Measurements from ENCODE around the gene KAZN.
A peak's percentile ranks its signal among the peaks of the same experiment; 100 is the strongest.

The KAZN gene

GRCh38 chr1:14740016-14740415, 141.5 kb downstream of the KAZN start:
- no peak overlapping the region for H3K4me3 ChIP-seq (ENCODE audit: low read depth, low read length)
- H3K9ac ChIP-seq (ENCODE audit: low read length), result peak overlapping the region; percentile 5
- H3K4me1 ChIP-seq (ENCODE audit: control insufficient read depth, insufficient read depth, low read length), result peaks cover 63% of the 10 kb centered on the region
- no peak overlapping the region; the same call in 1 of the 2 replicates for H3K27ac ChIP-seq (ENCODE audit: low read depth, low read length)
- H3K9me3 ChIP-seq (ENCODE audit: control insufficient read depth, insufficient read depth, low read depth, low read length), result no peaks in the 10 kb centered on the region
- no peaks in the 10 kb centered on the region for H3K36me3 ChIP-seq (ENCODE audit: control insufficient read depth, insufficient read depth, low read length)
- H3K27me3 ChIP-seq (ENCODE audit: control insufficient read depth, insufficient read depth, low read length), result no peaks in the 10 kb centered on the region

GRCh38 chr1:14741082-14741481, 142.6 kb downstream of the KAZN start:
- Histone ChIP-seq H3K27ac (ENCODE audit: low read depth, low read length) (peak overlapping the region; percentile 90; the same call in 1 of the 2 replicates), H3K36me3 (ENCODE audit: control insufficient read depth, insufficient read depth, low read length) (no peaks in the 10 kb centered on the region), H3K4me3 (ENCODE audit: low read depth, low read length) (no peak overlapping the region), H3K4me1 (ENCODE audit: control insufficient read depth, insufficient read depth, low read length) (peaks cover 58% of the 10 kb centered on the region), H3K9me3 (ENCODE audit: control insufficient read depth, insufficient read depth, low read depth, low read length) (no peaks in the 10 kb centered on the region), H3K9ac (ENCODE audit: low read length) (peak overlapping the region; percentile 44), H3K27me3 (ENCODE audit: control insufficient read depth, insufficient read depth, low read length) (no peaks in the 10 kb centered on the region)

- no peaks in the 10 kb centered on the region for H3K36me3 ChIP-seq (ENCODE audit: control insufficient read depth, insufficient read depth, low read length)
- no peaks in the 10 kb centered on the region for H3K27me3 ChIP-seq (ENCODE audit: control insufficient read depth, insufficient read depth, low read length)
- H3K9me3 ChIP-seq (ENCODE audit: control insufficient read depth, insufficient read depth, low read depth, low read length), result no peaks in the 10 kb centered on the region
- peak overlapping the region; percentile 90 for H3K27ac ChIP-seq (ENCODE audit: low read depth, low read length)
- H3K4me1 ChIP-seq (ENCODE audit: control insufficient read depth, insufficient read depth, low read length), result peaks cover 58% of the 10 kb centered on the region
- H3K9ac ChIP-seq (ENCODE audit: low read length), result peak overlapping the region; percentile 44
- H3K4me3 ChIP-seq (ENCODE audit: low read depth, low read length), result no peak overlapping the region
Measured at GRCh38 chr1:14741532-14741931, 143.0 kb downstream of the KAZN start.

- peak overlapping the region; percentile 90 for H3K27ac ChIP-seq (ENCODE audit: low read depth, low read length)
- no peak overlapping the region for H3K4me3 ChIP-seq (ENCODE audit: low read depth, low read length)
- H3K9ac ChIP-seq (ENCODE audit: low read length), result peak overlapping the region; percentile 76
- no peaks in the 10 kb centered on the region for H3K27me3 ChIP-seq (ENCODE audit: control insufficient read depth, insufficient read depth, low read length)
- H3K36me3 ChIP-seq (ENCODE audit: control insufficient read depth, insufficient read depth, low read length), result no peaks in the 10 kb centered on the region
- no peaks in the 10 kb centered on the region for H3K9me3 ChIP-seq (ENCODE audit: control insufficient read depth, insufficient read depth, low read depth, low read length)
- peaks cover 55% of the 10 kb centered on the region for H3K4me1 ChIP-seq (ENCODE audit: control insufficient read depth, insufficient read depth, low read length)
Measured at GRCh38 chr1:14742181-14742980, 143.9 kb downstream of the KAZN start.

GRCh38 chr1:14743368-14743767, 144.9 kb downstream of the KAZN start:
- Histone ChIP-seq H3K4me3 (ENCODE audit: low read depth, low read length) (no peak overlapping the region), H3K27ac (ENCODE audit: low read depth, low read length) (peak overlapping the region; percentile 34; the same call in 1 of the 2 replicates), H3K9me3 (ENCODE audit: control insufficient read depth, insufficient read depth, low read depth, low read length) (no peaks in the 10 kb centered on the region), H3K27me3 (ENCODE audit: control insufficient read depth, insufficient read depth, low read length) (no peaks in the 10 kb centered on the region), H3K36me3 (ENCODE audit: control insufficient read depth, insufficient read depth, low read length) (no peaks in the 10 kb centered on the region), H3K9ac (ENCODE audit: low read length) (peak overlapping the region; percentile 8), H3K4me1 (ENCODE audit: control insufficient read depth, insufficient read depth, low read length) (peaks cover 51% of the 10 kb centered on the region)

GRCh38 chr1:14745001-14745720, 146.7 kb downstream of the KAZN start:
- H3K36me3 ChIP-seq (ENCODE audit: control insufficient read depth, insufficient read depth, low read length), result no peaks in the 10 kb centered on the region
- H3K9ac ChIP-seq (ENCODE audit: low read length), result no peak overlapping the region
- H3K27ac ChIP-seq (ENCODE audit: low read depth, low read length), result no peak overlapping the region
- peaks cover 36% of the 10 kb centered on the region for H3K4me1 ChIP-seq (ENCODE audit: control insufficient read depth, insufficient read depth, low read length)
- H3K9me3 ChIP-seq (ENCODE audit: control insufficient read depth, insufficient read depth, low read depth, low read length), result no peaks in the 10 kb centered on the region
- no peaks in the 10 kb centered on the region for H3K27me3 ChIP-seq (ENCODE audit: control insufficient read depth, insufficient read depth, low read length)
- H3K4me3 ChIP-seq (ENCODE audit: low read depth, low read length), result no peak overlapping the region

GRCh38 chr1:14745789-14746188, 147.3 kb downstream of the KAZN start:
- Histone ChIP-seq H3K9me3 (ENCODE audit: control insufficient read depth, insufficient read depth, low read depth, low read length) (no peaks in the 10 kb centered on the region), H3K27me3 (ENCODE audit: control insufficient read depth, insufficient read depth, low read length) (no peaks in the 10 kb centered on the region), H3K27ac (ENCODE audit: low read depth, low read length) (no peak overlapping the region), H3K4me3 (ENCODE audit: low read depth, low read length) (no peak overlapping the region), H3K36me3 (ENCODE audit: control insufficient read depth, insufficient read depth, low read length) (no peaks in the 10 kb centered on the region), H3K9ac (ENCODE audit: low read length) (no peak overlapping the region), H3K4me1 (ENCODE audit: control insufficient read depth, insufficient read depth, low read length) (peaks cover 30% of the 10 kb centered on the region)

GRCh38 chr1:14746393-14746792, 147.9 kb downstream of the KAZN start:
- Histone ChIP-seq H3K27me3 (ENCODE audit: control insufficient read depth, insufficient read depth, low read length) (no peaks in the 10 kb centered on the region), H3K4me3 (ENCODE audit: low read depth, low read length) (no peak overlapping the region), H3K36me3 (ENCODE audit: control insufficient read depth, insufficient read depth, low read length) (no peaks in the 10 kb centered on the region), H3K9me3 (ENCODE audit: control insufficient read depth, insufficient read depth, low read depth, low read length) (no peaks in the 10 kb centered on the region; the same call in 1 of the 2 replicates), H3K9ac (ENCODE audit: low read length) (no peak overlapping the region), H3K4me1 (ENCODE audit: control insufficient read depth, insufficient read depth, low read length) (peaks cover 24% of the 10 kb centered on the region), H3K27ac (ENCODE audit: low read depth, low read length) (no peak overlapping the region)

GRCh38 chr1:14748151-14748550, 149.7 kb downstream of the KAZN start:
- no peak overlapping the region for H3K9ac ChIP-seq (ENCODE audit: low read length)
- no peaks in the 10 kb centered on the region for H3K36me3 ChIP-seq (ENCODE audit: control insufficient read depth, insufficient read depth, low read length)
- peaks cover 6% of the 10 kb centered on the region for H3K9me3 ChIP-seq (ENCODE audit: control insufficient read depth, insufficient read depth, low read depth, low read length)
- no peak overlapping the region for H3K27ac ChIP-seq (ENCODE audit: low read depth, low read length)
- no peak overlapping the region for H3K4me3 ChIP-seq (ENCODE audit: low read depth, low read length)
- peaks cover 7% of the 10 kb centered on the region; the same call in 1 of the 2 replicates for H3K4me1 ChIP-seq (ENCODE audit: control insufficient read depth, insufficient read depth, low read length)
- no peaks in the 10 kb centered on the region for H3K27me3 ChIP-seq (ENCODE audit: control insufficient read depth, insufficient read depth, low read length)

GRCh38 chr1:14748977-14749376, 150.5 kb downstream of the KAZN start:
- no peak overlapping the region for H3K27ac ChIP-seq (ENCODE audit: low read depth, low read length)
- H3K36me3 ChIP-seq (ENCODE audit: control insufficient read depth, insufficient read depth, low read length), result no peaks in the 10 kb centered on the region
- H3K27me3 ChIP-seq (ENCODE audit: control insufficient read depth, insufficient read depth, low read length), result no peaks in the 10 kb centered on the region
- no peak overlapping the region for H3K4me3 ChIP-seq (ENCODE audit: low read depth, low read length)
- H3K9ac ChIP-seq (ENCODE audit: low read length), result no peak overlapping the region
- 0 out of 2 replicates have a peak, but pooled peaks cover 3% of the 10 kb centered on the region for H3K4me1 ChIP-seq (ENCODE audit: control insufficient read depth, insufficient read depth, low read length)
- H3K9me3 ChIP-seq (ENCODE audit: control insufficient read depth, insufficient read depth, low read depth, low read length), result peaks cover 12% of the 10 kb centered on the region

- H3K4me3 ChIP-seq (ENCODE audit: low read depth, low read length), result no peak overlapping the region
- H3K9ac ChIP-seq (ENCODE audit: low read length), result no peak overlapping the region
- peaks cover 4% of the 10 kb centered on the region; the same call in 1 of the 2 replicates for H3K4me1 ChIP-seq (ENCODE audit: control insufficient read depth, insufficient read depth, low read length)
- no peak overlapping the region for H3K27ac ChIP-seq (ENCODE audit: low read depth, low read length)
- H3K9me3 ChIP-seq (ENCODE audit: control insufficient read depth, insufficient read depth, low read depth, low read length), result peaks cover 12% of the 10 kb centered on the region
- no peaks in the 10 kb centered on the region for H3K36me3 ChIP-seq (ENCODE audit: control insufficient read depth, insufficient read depth, low read length)
- H3K27me3 ChIP-seq (ENCODE audit: control insufficient read depth, insufficient read depth, low read length), result no peaks in the 10 kb centered on the region
Measured at GRCh38 chr1:14750490-14750889, 152.0 kb downstream of the KAZN start.
